HG03439 (cell line): ENCODE data around the gene KCNMB1.

ENCODE experiments used
- ATAC-seq: cut with Tn5 transposase; IDR thresholded peaks from one replicate; pipeline ENCODE4 v1.9.1; 2021; ENCODE audit warnings: mild to moderate bottlenecking, moderate library complexity; ENCODE audit not compliant: unreplicated experiment

KCNMB1 gene

DNA sequence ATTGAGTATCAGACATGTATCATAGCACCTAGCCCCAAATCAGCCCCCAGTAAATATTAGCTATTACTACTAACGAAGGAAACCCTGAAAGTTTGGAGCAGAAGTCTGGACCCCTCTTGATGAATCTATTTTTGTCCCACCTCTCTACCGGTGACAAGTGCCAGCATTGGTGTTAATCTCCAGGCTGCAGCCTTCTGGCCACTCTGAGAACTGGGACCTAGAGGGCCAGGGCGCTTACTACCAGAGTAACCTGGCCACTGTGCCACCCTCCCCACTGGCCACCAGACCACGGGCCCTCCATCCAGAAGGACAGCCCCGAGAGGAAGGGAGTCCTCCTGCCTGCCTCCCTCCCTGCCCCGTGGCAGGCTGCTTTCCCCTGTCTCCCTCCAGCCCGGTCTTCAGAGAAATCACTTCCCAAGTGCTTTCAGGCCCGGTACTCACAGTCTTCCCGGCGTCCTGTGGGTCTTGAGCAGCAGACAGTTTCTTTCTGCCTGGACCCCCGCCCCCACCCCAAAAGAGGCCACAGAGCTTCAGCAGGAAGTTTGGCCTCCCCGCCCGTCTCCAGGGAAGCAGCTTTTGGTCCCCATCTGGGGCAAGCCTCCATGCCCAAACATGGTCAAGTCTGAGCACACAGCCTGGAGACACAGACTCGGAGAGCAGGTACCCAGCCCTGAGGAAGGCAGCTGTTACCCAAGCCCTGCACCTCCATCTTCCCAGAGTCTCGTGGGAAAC lies at the start of gene KCNMB1:
Gene KCNMB1 (minus strand): TSS at position 550 of the 732 bp plus-strand sequence. CDS start 3,920 bp downstream, outside the sequence.
- no peak for ATAC-seq

GRCh38 chr5:170438581-170438980 lies 49.4 kb upstream of the KCNMB1 start:
- no peak for ATAC-seq

DNA sequence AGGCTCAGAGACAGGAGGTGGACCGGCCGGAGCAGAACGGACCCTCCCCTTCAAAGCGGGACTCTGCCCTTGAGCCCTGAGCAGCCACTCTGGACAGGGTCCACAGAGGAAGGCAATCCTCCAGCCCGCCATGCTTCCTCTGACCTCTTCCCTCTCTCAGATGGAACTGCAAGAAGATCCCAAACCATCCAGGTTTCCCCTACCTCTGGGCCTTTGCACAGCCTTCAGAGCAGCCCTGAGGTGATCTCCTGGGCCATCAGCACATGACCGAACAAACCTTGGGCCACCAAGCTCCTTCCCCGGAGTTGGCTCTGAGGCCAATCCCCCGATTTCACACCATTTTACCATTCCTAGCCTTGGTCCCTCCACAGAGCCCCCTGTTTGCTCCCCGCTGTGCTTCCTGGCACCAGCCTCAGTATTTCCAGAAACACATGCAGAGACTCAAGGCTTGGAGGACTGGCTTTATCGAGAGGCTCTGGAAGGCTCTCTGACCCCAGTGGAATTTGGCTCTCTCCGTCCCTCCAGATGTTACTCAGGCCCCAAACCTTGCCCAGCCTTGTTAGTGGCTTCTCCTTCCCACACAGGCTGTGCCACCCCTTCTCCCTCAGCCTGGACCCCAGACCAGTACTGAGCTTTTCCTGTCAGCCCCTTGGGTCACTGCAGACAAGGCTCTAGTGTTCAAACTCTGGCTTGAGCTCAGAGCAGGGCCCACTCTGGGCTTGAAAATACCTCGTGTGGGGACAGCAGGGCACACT lies 48.6 kb upstream of the KCNMB1 start:
- ATAC-seq: no peak

GRCh38 chr5:170436335-170436734 lies 47.2 kb upstream of the KCNMB1 start:
- no peak for ATAC-seq

DNA sequence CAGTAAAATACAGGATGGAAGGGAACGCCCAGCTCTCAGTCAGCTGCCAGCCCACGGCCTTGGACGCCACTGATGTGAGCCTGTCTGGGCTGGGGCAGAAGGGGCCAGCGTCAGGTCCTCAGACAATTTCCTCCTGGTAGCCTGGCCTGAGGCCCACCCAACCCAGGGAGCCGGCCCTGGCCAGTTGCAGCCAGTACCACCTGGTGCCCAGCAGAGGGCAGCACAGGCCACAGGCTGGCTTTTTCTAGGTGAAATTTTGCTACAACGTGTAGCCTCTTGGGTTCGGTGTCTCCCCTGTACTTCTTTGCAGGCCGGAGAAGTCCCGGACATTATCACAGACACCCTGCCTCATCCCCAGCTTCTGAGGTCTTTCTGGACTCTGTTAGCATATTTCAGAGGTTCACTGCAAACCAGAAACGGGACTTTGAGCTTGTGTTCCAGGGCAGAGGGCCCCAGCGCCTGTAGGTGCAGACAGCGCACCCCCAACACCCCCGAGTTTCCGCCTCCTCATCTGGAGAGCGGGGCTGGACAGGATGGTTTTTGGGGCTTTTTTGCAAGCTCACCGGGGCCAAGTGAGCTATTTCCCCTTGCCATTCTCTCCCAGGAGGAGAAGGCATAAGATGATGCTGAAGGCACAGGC lies 45.9 kb upstream of the KCNMB1 start:
- peak; percentile 75 for ATAC-seq

DNA sequence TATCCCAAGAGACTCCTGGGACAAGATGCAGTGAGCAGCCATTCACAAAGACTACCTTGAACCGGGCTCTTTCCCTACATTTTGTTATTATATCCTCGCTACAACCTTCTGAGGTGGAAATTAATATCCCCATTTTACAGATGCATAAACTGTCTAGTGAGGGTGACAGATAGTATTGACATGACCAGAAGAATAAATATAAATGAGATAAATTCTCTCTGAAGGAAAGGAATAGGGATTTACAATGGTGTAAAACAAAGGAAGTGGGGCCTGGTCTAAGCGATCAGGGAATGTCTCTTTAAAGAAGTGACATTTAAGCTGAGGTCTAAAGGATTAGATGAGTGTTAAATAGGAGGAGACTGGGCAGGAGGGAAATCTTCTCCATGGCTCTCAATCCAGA lies 43.5 kb upstream of the KCNMB1 start:
- no peak for ATAC-seq

GRCh38 chr5:170431571-170431970 lies 42.4 kb upstream of the KCNMB1 start:
- ATAC-seq: no peak

DNA sequence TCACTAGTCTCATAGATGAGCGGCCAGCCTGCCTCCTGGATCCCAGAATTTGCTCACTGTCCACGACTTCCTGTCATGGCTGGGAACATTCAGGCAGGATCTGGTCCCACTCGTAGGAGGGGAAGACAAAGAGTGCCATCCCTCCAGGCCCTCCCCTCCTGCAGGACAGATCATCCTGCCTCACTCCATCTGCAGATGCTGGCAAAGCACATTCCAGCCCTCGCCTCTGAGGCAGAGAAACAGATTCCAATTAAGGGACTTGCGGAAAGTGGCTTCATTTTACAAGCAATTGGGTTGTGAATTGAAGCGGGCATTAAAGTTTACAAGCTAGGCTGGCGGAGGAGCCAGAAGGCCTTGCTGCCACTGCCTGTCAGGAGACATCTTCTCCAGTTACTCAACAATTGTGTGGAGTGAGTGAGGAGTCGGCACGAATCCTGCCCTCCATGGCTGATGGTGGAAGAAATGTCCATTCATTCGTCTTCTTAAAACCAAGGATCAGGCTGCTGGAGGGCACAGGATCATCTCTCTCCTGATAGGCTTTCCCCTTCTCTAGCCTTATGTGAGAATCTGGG lies 41.8 kb upstream of the KCNMB1 start:
- ATAC-seq: no peak

DNA sequence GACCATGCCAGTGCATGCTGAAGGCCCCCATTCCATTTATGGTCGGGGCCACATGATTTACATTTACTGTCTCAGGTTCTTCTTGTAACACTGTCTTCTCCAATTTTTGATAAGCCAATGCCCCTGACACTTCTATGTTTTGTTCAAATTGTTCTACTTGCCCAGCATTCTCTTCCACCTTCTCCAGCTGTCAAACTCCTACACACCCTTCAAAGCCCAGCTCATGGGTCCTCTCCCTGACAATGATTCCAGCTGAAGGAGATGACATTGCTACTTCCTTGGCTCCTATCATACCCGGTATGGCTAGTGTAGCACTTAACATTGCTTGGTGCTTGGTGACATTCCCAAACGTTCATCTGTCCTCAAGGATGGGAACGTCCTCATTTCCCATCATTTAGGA lies 41.1 kb upstream of the KCNMB1 start:
- ATAC-seq: no peak

DNA sequence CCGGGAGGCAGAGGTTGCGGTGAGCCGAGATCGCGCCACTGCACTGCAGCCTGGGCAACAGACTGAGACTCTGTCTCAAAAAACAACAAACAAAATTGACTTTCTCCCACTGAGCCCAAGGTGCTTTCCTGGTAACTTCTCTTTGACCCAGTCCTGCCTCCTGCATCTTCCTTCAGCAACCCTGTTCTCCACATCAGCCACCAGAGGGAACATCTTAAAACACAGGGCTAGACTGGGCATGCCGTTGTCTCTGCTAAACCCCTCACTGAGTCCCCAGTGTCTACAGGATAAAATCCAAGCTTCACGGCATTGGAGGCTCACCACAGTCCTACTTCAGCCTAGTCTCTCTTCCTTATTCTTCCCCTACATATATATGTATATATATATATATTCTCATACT lies 39.8 kb upstream of the KCNMB1 start:
- ATAC-seq: no peak

GRCh38 chr5:170427672-170428236 lies 38.6 kb upstream of the KCNMB1 start:
- no peak for ATAC-seq

DNA sequence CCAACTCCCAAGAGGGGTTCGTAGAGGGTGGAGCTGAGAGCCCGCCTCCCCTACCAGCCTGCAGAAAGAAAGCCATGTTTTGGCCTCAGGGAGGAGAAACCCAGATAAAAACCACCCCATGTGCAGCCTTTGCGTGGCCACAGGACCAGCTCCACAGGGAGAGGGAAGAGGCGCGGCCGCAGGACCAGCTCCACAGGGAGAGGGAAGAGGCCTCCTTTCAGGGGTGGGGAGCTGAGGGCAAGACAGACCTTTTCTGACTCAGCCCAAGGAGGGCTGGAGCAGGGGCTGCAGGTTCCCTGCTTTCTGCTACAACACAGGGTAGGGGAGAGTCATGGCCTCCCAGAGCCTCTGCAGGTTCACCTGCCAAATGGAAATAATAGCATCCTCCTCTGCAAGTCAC lies 37.6 kb upstream of the KCNMB1 start:
- ATAC-seq: no peak

DNA sequence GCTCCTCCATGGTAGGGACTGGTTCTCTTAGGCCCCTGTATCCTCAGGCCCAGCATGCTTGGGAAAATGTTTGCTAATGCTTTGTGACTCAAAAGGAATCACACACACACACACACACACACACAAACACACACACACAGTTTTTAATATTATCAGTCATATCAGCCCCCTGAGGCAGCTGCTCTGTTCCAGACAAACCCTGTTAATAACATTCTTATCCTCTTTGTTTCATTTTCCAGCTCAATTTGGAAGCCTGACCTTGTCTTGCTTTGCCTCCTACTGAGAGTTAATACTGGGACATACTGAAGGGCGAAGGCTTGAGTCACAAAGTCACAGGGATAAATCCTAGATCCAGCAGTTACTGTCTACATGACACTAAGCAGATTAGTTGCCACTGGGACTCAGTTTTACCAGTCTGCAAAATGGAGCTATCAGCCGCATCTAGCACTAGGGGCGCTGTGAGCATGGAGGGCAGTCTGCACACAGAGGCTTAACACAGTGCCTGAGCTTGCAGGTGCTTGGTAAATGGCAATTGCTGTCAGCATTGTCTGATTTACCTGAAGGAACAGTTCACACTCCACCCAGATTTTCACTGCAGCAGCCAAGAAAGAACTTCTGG lies 37.1 kb upstream of the KCNMB1 start:
- ATAC-seq: no peak

GRCh38 chr5:170425731-170426130 lies 36.6 kb upstream of the KCNMB1 start:
- no peak for ATAC-seq

DNA sequence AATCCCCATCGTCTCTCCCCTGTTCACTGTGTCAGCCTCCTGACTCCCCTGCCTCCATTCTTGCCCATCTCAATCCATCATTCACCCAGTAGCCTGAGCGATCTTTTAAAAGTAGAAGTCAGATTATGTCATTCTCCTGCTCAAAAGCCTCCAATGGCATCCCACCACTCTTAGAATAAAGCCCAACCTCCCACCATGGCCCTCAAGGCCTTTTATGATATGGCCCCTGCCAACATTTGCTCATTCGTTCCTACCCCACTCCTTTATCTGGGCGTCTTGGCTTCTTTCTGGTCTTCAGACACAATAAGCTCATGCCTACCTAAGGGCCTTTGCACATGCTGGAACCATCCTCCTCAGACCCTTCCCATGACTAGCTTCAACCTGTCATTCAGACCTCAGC lies 35.5 kb upstream of the KCNMB1 start:
- ATAC-seq: no peak

DNA sequence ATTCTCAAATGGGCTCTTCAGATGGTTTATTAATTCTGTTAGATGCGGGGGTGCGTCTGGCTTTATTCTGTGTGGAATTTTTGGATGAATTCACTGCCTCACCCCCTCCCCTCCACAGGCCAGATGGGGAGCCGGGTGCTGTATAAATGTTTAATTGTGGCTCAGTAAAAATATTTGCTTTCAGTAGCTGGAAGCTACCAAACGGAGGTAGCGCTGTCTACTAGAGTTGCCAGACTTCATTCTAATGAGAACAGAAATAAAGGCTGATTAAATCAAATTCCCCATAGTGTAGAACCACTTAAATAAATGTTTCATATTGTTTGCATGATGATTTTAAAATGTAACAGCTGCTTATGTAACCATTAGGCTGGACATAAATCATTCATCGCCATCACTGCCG lies 34.5 kb upstream of the KCNMB1 start:
- ATAC-seq: no peak

DNA sequence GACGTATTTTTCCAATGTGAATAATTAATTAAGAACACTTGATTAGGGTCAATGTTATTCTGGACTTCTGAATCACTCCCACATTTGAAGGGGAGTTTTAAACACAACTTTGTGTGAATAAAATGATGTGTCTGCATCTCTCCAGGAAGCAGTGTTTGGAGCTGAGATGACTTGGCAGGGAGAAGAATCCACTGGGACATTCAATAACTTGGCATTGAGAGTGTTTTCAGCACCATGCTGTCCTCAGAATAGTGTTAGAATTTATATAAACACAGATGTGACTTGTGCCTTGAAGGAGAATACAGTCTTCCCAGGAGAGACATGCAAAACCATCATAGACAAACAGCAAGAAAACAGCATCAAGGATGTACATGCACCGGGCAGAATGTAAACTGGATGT lies 32.7 kb upstream of the KCNMB1 start:
- no peak for ATAC-seq

- no peak for ATAC-seq
Measured at GRCh38 chr5:170420806-170421412, 31.7 kb upstream of the KCNMB1 start.

DNA sequence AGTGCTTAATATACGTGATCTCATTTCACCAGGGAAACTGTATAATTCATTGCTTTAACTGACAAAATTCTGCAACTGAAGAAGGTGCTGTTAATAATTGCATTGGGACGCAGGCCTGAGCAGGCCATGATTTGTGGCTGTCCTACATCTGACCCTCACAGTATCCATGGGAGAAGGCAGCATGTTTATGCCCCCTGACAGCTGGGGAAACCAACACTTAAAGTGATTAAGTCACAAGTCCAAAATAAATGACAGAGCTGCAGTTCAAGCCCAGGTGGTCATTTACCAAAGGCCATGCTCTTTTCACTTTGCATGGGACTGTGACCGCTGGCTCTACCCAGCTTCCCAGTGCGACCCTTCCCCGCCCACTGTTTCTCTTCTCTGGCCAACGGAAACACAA lies 30.5 kb upstream of the KCNMB1 start:
- no peak for ATAC-seq

GRCh38 chr5:170418736-170419135 lies 29.6 kb upstream of the KCNMB1 start:
- no peak for ATAC-seq
